ENCODE measurements around the gene CYB5R3.

GRCh38 chr22:42688241-42689211 is 39.3 kb upstream of the CYB5R3 start:
- no peak for TF ChIP-seq EZH2phosphoT487 (IDR thresholded peaks at IDR 0.05; ENCODE audit: insufficient read depth, low read depth)
- TF ChIP-seq EZH2 (IDR thresholded peaks at IDR 0.05; ENCODE audit: insufficient read depth, poor library complexity, severe bottlenecking) = no peak
